ENCODE measurements around the gene RBM38.

DNA sequence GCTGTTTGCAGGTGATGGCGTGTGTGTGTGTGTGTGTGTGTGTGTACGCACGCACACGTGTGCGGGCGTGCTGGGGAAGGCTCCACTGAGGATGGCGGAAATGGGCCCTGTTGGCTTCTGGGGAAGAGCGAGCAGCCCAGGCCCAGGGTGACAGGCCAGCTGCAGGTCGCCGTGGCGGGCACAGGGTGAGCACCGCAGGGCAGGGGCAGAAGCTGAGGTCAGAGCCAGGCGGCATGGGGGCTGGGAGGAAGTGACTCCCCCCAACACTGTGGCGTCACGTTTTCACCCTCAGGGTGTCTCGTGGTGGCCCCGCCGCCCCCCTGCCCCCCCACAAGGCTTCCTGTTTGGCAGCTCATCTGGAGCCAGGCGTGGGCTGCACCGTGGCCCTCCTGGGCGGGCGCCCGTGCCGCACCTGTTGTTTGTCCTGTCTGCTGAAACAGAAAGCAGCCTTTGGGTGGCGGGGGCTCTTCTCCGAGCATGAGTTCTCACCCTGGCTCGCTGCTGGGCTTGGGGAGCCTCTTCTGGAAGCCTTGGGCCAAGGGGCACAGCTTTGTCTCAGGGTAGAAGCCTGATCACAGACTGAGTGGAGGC is 7.1 kb downstream of the RBM38 start:
- no peak for TF ChIP-seq EZH2 (IDR thresholded peaks at IDR 0.05; ENCODE audit: borderline replicate concordance, low read depth, low read length, severe bottlenecking)
- TF ChIP-seq, protein P1, sequence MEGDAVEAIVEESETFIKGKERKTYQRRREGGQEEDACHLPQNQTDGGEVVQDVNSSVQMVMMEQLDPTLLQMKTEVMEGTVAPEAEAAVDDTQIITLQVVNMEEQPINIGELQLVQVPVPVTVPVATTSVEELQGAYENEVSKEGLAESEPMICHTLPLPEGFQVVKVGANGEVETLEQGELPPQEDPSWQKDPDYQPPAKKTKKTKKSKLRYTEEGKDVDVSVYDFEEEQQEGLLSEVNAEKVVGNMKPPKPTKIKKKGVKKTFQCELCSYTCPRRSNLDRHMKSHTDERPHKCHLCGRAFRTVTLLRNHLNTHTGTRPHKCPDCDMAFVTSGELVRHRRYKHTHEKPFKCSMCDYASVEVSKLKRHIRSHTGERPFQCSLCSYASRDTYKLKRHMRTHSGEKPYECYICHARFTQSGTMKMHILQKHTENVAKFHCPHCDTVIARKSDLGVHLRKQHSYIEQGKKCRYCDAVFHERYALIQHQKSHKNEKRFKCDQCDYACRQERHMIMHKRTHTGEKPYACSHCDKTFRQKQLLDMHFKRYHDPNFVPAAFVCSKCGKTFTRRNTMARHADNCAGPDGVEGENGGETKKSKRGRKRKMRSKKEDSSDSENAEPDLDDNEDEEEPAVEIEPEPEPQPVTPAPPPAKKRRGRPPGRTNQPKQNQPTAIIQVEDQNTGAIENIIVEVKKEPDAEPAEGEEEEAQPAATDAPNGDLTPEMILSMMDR (IDR thresholded peaks at IDR 0.05; ENCODE audit: borderline replicate concordance, extremely low read depth, low read length, poor library complexity, severe bottlenecking), result peak; percentile 46

Measured in DND-41 (cell line).